Measurements from ENCODE around the gene CHST5. TPM values are rescaled to one million over a fixed set of nuclear protein-coding genes. Genes with fewer than 3 reads are reported as not detected.

CHST5 gene
- total RNA-seq, 2 experiments from 2014 or later: not detected

DNA sequence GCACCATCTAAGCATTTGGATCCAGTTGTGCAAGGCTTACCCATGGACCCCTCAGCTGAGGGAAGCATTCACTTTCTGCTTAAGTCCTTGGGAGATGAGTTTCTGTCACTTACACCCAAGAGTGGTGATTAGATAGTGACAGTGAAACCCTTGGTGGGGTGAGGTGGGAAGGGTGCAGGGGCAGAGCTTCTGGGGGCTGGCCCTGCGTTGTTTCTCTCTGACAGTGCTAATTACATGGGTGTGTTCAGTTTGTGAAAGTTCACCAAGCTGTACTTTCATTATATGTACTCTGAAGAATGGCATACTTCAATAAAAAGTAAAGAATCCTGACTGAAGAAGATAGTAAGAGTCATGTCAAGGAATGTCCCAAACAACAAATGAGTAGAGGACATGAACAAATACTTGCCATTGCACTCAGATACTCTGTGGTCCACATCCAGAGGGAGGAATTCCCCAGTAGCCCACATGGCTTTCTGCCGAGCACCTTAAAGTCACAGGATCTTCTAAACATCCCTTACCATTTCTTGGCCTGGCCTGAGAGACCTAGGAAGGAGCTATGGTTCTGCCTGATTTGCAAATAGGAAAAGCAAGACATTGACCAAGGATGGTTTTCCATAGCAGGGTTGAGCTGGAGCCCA lies 49.1 kb downstream of the CHST5 start:
- H3K4me3 ChIP-seq (ENCODE audit: low read length): no peak overlapping the region
- peaks cover 28% of the 10 kb centered on the region for H3K27me3 Mint-ChIP-seq
- ChIA-PET POLR2A (no interaction called here), CTCF (interaction anchor here (1.4 kb wide), 1 partner anchor 16 kb away, joined by 3 read pairs; no protein-coding TSS in a partner anchor)
- intact Hi-C loops (cut with DNase I, micrococcal nuclease): no loop called here
- H3K9me3 Mint-ChIP-seq: no peaks in the 10 kb centered on the region
- H3K27ac Mint-ChIP-seq: no peak overlapping the region
- TF ChIP-seq, protein P1, sequence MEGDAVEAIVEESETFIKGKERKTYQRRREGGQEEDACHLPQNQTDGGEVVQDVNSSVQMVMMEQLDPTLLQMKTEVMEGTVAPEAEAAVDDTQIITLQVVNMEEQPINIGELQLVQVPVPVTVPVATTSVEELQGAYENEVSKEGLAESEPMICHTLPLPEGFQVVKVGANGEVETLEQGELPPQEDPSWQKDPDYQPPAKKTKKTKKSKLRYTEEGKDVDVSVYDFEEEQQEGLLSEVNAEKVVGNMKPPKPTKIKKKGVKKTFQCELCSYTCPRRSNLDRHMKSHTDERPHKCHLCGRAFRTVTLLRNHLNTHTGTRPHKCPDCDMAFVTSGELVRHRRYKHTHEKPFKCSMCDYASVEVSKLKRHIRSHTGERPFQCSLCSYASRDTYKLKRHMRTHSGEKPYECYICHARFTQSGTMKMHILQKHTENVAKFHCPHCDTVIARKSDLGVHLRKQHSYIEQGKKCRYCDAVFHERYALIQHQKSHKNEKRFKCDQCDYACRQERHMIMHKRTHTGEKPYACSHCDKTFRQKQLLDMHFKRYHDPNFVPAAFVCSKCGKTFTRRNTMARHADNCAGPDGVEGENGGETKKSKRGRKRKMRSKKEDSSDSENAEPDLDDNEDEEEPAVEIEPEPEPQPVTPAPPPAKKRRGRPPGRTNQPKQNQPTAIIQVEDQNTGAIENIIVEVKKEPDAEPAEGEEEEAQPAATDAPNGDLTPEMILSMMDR (IDR thresholded peaks at IDR 0.05): no peak
- no peaks in the 10 kb centered on the region for H3K9me3 ChIP-seq (ENCODE audit: control insufficient read depth in 1 of 2, insufficient read depth in 1 of 2, low read length in 2 of 2)
- H3K27me3 ChIP-seq (ENCODE audit: control insufficient read depth in 1 of 2, insufficient read depth in 2 of 2, low read length in 2 of 2): no peaks in the 10 kb centered on the region
- H3K36me3 ChIP-seq (ENCODE audit: insufficient read depth, low read length): no peaks in the 10 kb centered on the region
- H3K36me3 Mint-ChIP-seq (ENCODE audit: low read depth): no peaks in the 10 kb centered on the region
- no peak for DNase-seq
- H3K27ac ChIP-seq (ENCODE audit: low read depth in 1 of 2, low read length in 2 of 2): no peak overlapping the region
- no peak overlapping the region for H3K4me3 Mint-ChIP-seq
- H3K4me1 Mint-ChIP-seq (ENCODE audit: low read depth): no peaks in the 10 kb centered on the region
- H3K4me1 ChIP-seq (ENCODE audit: insufficient read depth, low read length): no peaks in the 10 kb centered on the region
- ATAC-seq (ENCODE audit: poor library complexity): no peak

DNA sequence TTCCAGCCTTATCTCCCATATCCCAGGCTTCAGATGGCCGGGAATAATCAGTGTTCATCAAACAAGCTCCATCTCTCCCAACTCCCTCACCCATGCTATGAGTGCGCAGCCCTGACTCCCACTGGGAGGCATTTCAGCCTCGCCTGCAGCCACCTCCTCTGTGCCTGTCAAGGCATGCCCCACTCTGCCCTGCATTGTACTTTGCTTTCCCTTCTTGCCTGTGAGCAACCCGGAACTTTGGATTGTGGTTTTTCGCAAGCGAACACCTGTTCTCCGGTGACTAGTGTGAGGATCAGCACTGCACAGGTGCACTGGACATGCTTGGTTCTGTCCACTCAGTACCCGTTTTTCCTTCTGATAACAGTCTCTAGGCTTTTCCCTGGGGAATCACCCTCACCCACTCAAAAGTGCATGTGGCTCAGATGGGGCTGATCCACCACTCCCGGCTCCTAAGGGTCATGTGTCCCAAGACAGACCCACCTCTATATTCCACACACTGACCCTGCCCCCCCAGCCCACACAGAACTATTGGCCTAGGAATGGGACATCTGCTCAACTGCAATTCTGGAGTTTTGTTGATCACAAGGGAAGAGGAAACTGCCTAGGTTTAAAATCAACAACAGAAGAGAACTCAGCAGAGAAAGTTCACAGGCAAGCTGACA lies 49.8 kb downstream of the CHST5 start:
- H3K4me1 ChIP-seq (ENCODE audit: insufficient read depth, low read length): no peaks in the 10 kb centered on the region
- ChIA-PET POLR2A (no interaction called here), CTCF (no interaction called here)
- peaks cover 26% of the 10 kb centered on the region for H3K27me3 Mint-ChIP-seq
- H3K36me3 ChIP-seq (ENCODE audit: insufficient read depth, low read length): no peaks in the 10 kb centered on the region
- no peak overlapping the region for H3K27ac ChIP-seq (ENCODE audit: low read depth in 1 of 2, low read length in 2 of 2)
- H3K36me3 Mint-ChIP-seq (ENCODE audit: low read depth): no peaks in the 10 kb centered on the region
- H3K27ac Mint-ChIP-seq: no peak overlapping the region
- no peaks in the 10 kb centered on the region for H3K9me3 Mint-ChIP-seq
- H3K9me3 ChIP-seq (ENCODE audit: control insufficient read depth in 1 of 2, insufficient read depth in 1 of 2, low read length in 2 of 2): no peaks in the 10 kb centered on the region
- DNase-seq (no peak), ATAC-seq (ENCODE audit: poor library complexity) (no peak)
- TF ChIP-seq, protein P1 (IDR thresholded peaks at IDR 0.05): no peak
- no peaks in the 10 kb centered on the region for H3K4me1 Mint-ChIP-seq (ENCODE audit: low read depth)
- no peak overlapping the region for H3K4me3 Mint-ChIP-seq
- no peaks in the 10 kb centered on the region for H3K27me3 ChIP-seq (ENCODE audit: control insufficient read depth in 1 of 2, insufficient read depth in 2 of 2, low read length in 2 of 2)
- no peak overlapping the region for H3K4me3 ChIP-seq (ENCODE audit: low read length)
- intact Hi-C loops (cut with DNase I, micrococcal nuclease): no loop called here

DNA sequence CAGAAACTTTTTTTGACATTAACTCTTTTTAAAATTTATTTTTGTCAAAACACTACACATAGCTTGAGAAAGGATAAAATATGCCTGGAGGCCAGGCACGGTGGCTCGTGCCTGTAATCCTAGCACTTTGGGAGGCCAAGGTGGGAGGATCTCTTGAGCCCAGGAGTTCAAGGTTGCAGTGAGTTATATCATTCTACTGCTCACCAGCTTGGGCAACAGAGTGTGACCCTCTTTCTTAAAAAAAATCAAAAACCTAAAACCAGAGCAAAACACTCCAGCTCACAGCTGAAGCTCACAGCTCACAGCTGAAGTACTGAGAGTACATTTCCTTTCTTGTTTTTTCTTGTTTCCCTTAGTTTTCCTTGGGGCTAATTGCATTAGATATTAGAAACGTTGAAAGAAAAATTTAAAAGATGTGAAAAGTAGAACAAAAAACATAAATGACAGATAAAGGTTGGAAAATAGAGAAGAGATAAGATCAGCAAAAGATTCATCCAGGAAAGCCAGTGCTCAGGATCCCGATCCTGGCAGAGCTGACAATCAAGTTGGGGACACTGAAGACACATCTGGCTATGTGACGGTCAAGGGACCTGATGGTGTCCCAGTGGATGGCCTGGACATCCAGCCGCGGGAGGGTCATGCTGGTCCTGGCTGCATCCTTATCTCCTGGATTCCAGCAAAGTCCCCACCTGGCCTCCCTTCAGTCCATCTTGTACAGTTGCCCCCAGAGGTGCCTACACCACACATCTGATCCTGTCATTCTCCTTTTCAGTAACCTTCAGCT lies 50.5 kb downstream of the CHST5 start:
- ChIA-PET POLR2A (no interaction called here), CTCF (no interaction called here)
- intact Hi-C loops (cut with DNase I, micrococcal nuclease): no loop called here
- Mint-ChIP-seq H3K36me3 (ENCODE audit: low read depth) (no peaks in the 10 kb centered on the region), H3K4me3 (no peak overlapping the region), H3K4me1 (ENCODE audit: low read depth) (no peaks in the 10 kb centered on the region), H3K9me3 (no peaks in the 10 kb centered on the region), H3K27me3 (peaks cover 26% of the 10 kb centered on the region), H3K27ac (no peak overlapping the region)
- Histone ChIP-seq H3K36me3 (ENCODE audit: insufficient read depth, low read length) (no peaks in the 10 kb centered on the region), H3K4me3 (ENCODE audit: low read length) (no peak overlapping the region), H3K9me3 (ENCODE audit: control insufficient read depth in 1 of 2, insufficient read depth in 1 of 2, low read length in 2 of 2) (no peaks in the 10 kb centered on the region), H3K27ac (ENCODE audit: low read depth in 1 of 2, low read length in 2 of 2) (no peak overlapping the region), H3K27me3 (ENCODE audit: control insufficient read depth in 1 of 2, insufficient read depth in 2 of 2, low read length in 2 of 2) (no peaks in the 10 kb centered on the region), H3K4me1 (ENCODE audit: insufficient read depth, low read length) (no peaks in the 10 kb centered on the region)
- DNase-seq: no peak
- TF ChIP-seq, protein P1 (IDR thresholded peaks at IDR 0.05): no peak
- no peak for ATAC-seq (ENCODE audit: poor library complexity)
